Spinal cord (tissue), 10 donors: ENCODE measurements around the gene EQTN. TPM values are rescaled to one million over a fixed set of nuclear protein-coding genes. Genes with fewer than 3 reads are reported as not detected.

Source experiments
- DNase-seq, 6 donors: peaks; one replicate each; pipeline versions ENCODE4 v3.0.0 to v3.0.0-alpha.2; 2013 to 2015; ENCODE audit warnings: low spot score in 6 of 6, low read depth in 4 of 6
- H3K27ac ChIP-seq: one replicate; pipeline ENCODE4 v1.5.1; 2013; ENCODE audit warnings: low read depth, low read length, control low read depth
- H3K27me3 ChIP-seq: one replicate; pipeline ENCODE4 v1.6.1; 2013; ENCODE audit warnings: low read length; ENCODE audit not compliant: control insufficient read depth, insufficient read depth
- H3K36me3 ChIP-seq: one replicate; pipeline ENCODE4 v1.6.1; 2013; ENCODE audit warnings: low read length; ENCODE audit not compliant: control insufficient read depth, insufficient read depth
- H3K4me1 ChIP-seq: one replicate; pipeline ENCODE4 v1.6.1; 2013; ENCODE audit warnings: low read length; ENCODE audit not compliant: control insufficient read depth, insufficient read depth
- H3K4me3 ChIP-seq: one replicate; pipeline ENCODE4 v1.5.1; 2013; ENCODE audit warnings: low read depth, low read length, control low read depth
- H3K9me3 ChIP-seq: one replicate; pipeline ENCODE4 v1.6.1; 2013; ENCODE audit warnings: low read length; ENCODE audit not compliant: control insufficient read depth, insufficient read depth
- WGBS: methylation state at CpG from one replicate; pipeline ENCODE4 v1.1.5; 2013; ENCODE audit warnings: missing lambda C conversion rate; ENCODE audit not compliant: insufficient coverage; 5-methylcytosine and 5-hydroxymethylcytosine counted together
- long read RNA-seq, 4 donors: transcript quantifications; one replicate each; lab custom pipeline, GENCODE V29; 2026
- polyA plus RNA-seq, 2 donors: library from polyadenylated mRNA; unstranded; fragments of 120-200 nt; gene quantifications; one replicate each; pipeline ENCODE4 v1.2.1, GENCODE V29; 2013; ENCODE audit not compliant: insufficient read length in 2 of 2
- total RNA-seq, 2 donors: library from RNA; depleted of rRNA in 1 of 2; stranded (reverse); fragments of 120-200 nt in 1 of 2; fragments of >200 nt in 1 of 2; gene quantifications; one replicate each; pipeline versions ENCODE4 v1.2.3 to v1.2.4, GENCODE V29; 2013 to 2014
- donor health status: healthy.

The EQTN gene
- total RNA-seq (1 to 10 TPM in 1 of 2 donors, under 1 TPM in 1; 0.61 to 1.9 TPM), polyA plus RNA-seq (under 1 TPM; 0.25 to 0.33 TPM)
- long read RNA-seq, donor 1, result 0 reads
- long read RNA-seq, donor 2, result 0 reads
- long read RNA-seq, donor 3, result 0 reads
- long read RNA-seq, donor 4, result 0 reads

DNA sequence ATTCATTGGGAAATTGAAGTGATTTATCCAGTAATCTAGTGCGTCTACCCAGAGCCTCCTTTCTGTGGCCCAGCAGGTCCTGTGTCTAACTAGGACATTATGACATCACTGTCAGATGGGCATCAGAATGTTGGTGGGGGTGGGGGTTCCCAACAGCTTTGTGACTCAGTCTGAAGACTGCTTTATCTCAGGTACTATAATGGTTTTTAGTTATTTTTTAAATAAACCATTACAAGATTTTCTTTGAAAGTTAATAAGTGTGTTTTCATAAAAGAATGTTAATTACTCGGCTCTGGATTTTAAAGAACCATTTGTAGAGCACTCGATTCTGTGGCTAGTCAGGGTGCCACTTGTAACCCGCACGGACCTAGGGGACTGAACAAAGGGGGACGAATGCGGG lies at the start of gene EQTN:
Gene EQTN (minus strand): TSS at position 101 of the 400 bp plus-strand sequence. CDS start 95 bp downstream, at position 6.
- H3K27ac ChIP-seq, result no peak within 1 kb of the TSS
- H3K9me3 ChIP-seq, result no peaks in the 10 kb centered on the region
- H3K36me3 ChIP-seq, result no peaks in the 10 kb centered on the region
- WGBS, result 82% methylated on average over 7 of the region's 7 CpGs
- DNase-seq, result no peak
- no peaks in the 10 kb centered on the region for H3K4me1 ChIP-seq
- no peaks in the 10 kb centered on the region for H3K27me3 ChIP-seq
- no peak within 1 kb of the TSS for H3K4me3 ChIP-seq

DNA sequence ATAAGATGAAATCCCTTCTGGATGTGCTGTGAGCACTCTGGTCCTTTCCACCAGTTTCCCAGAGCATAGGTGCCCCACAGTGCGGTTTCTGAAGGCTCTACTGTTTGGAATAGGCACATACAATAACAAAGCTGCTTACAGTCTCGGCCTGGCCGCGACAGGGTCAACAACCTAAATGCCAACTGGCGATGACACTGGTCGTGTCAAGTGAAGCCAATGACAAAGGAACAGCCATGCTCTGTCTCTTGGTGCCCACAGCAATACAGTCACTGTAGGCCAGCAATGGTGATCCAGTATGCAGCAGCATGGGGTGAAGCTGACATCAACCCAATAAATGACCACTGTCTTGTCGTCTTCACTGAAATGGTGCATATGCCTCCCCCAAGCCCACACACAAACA lies 47.8 kb upstream of the EQTN start:
- H3K4me1 ChIP-seq, result peaks cover 10% of the 10 kb centered on the region
- peaks cover 3% of the 10 kb centered on the region for H3K9me3 ChIP-seq
- H3K36me3 ChIP-seq, result no peaks in the 10 kb centered on the region
- H3K4me3 ChIP-seq, result no peak overlapping the region
- no peaks in the 10 kb centered on the region for H3K27me3 ChIP-seq
- H3K27ac ChIP-seq, result no peak overlapping the region
- WGBS, result 92% methylated on average over 6 of the region's 7 CpGs
- DNase-seq, result no peak

GRCh38 chr9:27341545-27342294 lies 44.8 kb upstream of the EQTN start:
- no peaks in the 10 kb centered on the region for H3K27me3 ChIP-seq
- H3K4me3 ChIP-seq, result no peak overlapping the region
- peak overlapping the region; percentile 33 for H3K27ac ChIP-seq
- no peaks in the 10 kb centered on the region for H3K36me3 ChIP-seq
- WGBS, result 77% methylated on average over 7 of the region's 9 CpGs
- no peak for DNase-seq
- peaks cover 31% of the 10 kb centered on the region for H3K4me1 ChIP-seq
- H3K9me3 ChIP-seq, result peaks cover 3% of the 10 kb centered on the region

DNA sequence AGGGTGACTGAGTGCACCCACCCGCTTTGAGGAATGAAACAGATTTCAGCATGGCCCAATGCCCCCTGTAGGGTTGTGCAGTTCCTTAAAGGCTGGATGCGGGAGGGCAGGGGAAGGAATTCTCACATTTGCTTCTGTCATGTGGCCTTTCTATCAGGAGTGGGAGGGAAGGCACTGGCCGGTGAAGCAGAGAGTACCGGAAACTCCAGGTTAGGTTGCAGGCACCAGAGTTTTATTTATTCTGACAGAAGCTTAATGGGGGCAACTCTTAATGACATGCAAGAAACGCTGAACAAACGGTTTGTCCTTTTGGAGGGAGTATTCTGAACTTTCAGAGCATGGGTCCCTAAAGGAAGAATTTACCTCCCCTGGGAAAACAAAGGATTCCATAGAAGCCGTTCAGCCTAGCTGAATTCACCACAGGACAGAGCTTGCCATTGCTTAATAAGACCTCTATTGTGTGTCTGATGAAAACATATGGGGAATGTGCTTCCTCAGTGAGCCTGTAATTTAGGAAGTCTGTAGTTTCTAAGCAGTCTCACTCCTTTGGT lies 44.1 kb upstream of the EQTN start:
- peak in 1 of 6 donors; percentile 65 for DNase-seq
- WGBS, result 22% methylated on average over 6 of the region's 7 CpGs
- H3K27ac ChIP-seq, result peak overlapping the region; percentile 33
- no peak overlapping the region for H3K4me3 ChIP-seq
- peaks cover 31% of the 10 kb centered on the region for H3K4me1 ChIP-seq
- no peaks in the 10 kb centered on the region for H3K27me3 ChIP-seq
- H3K36me3 ChIP-seq, result no peaks in the 10 kb centered on the region
- H3K9me3 ChIP-seq, result peaks cover 3% of the 10 kb centered on the region

DNA sequence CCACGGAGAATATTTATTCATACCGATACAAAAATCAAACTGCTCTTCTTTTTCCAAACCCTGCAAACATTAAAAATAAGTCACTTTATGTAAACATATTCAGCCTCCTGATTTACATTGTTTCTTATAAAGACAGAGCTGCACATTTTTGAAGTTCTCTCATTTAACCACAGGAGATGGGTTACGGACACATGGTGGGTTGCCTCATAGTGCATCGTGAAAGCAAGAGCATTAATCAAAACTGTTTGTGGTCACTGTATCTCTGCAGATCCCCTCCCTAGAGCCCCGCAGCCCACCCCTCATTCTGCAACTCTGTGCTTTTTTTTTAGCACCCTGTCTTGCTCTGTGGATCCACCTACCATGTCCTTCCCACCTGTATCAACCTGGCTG lies 43.3 kb upstream of the EQTN start:
- no peak for DNase-seq
- 63% methylated on average over 5 of the region's 5 CpGs for whole genome bisulfite sequencing
- Histone ChIP-seq H3K4me3 (no peak overlapping the region), H3K4me1 (peaks cover 31% of the 10 kb centered on the region), H3K27ac (no peak overlapping the region), H3K9me3 (peaks cover 3% of the 10 kb centered on the region), H3K27me3 (no peaks in the 10 kb centered on the region), H3K36me3 (no peaks in the 10 kb centered on the region)

DNA sequence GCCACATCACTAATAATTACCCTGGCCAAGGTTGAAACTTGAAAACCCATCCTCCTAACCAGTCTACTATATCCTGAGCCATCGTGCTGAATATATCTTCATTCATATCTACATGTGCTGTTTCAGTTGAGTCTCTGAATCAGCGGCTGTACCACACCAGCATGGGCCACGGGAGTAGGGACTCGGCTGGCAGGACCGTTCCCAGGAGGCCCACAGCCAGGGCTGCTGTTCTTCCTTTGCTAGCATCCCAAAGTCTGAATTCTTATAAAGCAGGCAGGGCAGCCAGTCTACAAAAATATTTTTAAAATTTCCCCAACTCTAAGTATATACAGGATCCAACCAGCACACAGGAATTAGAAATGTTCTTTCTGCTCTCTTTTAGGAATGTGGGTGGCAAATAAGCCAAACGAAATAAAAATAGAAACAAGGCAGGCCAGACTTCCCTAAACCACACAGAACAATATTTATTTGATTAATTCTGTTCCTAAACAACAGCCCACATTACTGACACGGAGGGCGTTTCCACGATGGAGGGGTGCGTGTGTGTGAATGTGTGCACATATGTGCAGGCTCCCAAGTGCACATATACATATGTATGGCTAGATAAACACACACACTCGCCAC lies 42.8 kb upstream of the EQTN start:
- WGBS, result 86% methylated on average over 6 of the region's 11 CpGs
- no peak for DNase-seq
- H3K4me3 ChIP-seq, result no peak overlapping the region
- no peaks in the 10 kb centered on the region for H3K27me3 ChIP-seq
- H3K27ac ChIP-seq, result peak overlapping the region; percentile 33
- peaks cover 3% of the 10 kb centered on the region for H3K9me3 ChIP-seq
- H3K4me1 ChIP-seq, result peaks cover 31% of the 10 kb centered on the region
- no peaks in the 10 kb centered on the region for H3K36me3 ChIP-seq

DNA sequence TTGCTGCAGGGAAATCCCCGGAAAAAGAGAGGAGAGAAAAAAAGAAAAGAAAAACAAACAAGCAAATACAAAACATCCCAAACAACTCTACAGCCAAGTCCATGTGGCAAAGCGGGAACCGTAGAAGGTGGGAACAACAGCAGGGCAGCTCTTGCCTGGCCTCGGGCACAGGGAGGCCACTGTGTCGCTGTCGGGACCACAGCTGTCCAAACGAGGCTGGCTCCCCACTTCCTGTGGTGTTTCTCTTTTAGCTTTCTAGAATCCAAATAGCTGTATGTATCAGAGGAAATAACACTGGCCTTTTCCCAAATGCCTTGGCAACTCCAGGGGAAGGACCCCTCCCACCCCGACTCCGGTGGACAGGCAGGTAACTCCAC lies 41.6 kb upstream of the EQTN start:
- peak in 1 of 6 donors; percentile 46 for DNase-seq
- Histone ChIP-seq H3K4me3 (no peak overlapping the region), H3K36me3 (no peaks in the 10 kb centered on the region), H3K4me1 (peaks cover 31% of the 10 kb centered on the region), H3K9me3 (peaks cover 3% of the 10 kb centered on the region), H3K27me3 (no peaks in the 10 kb centered on the region), H3K27ac (peak overlapping the region; percentile 64)
- WGBS, result 40% methylated on average over 1 of the region's 9 CpGs

DNA sequence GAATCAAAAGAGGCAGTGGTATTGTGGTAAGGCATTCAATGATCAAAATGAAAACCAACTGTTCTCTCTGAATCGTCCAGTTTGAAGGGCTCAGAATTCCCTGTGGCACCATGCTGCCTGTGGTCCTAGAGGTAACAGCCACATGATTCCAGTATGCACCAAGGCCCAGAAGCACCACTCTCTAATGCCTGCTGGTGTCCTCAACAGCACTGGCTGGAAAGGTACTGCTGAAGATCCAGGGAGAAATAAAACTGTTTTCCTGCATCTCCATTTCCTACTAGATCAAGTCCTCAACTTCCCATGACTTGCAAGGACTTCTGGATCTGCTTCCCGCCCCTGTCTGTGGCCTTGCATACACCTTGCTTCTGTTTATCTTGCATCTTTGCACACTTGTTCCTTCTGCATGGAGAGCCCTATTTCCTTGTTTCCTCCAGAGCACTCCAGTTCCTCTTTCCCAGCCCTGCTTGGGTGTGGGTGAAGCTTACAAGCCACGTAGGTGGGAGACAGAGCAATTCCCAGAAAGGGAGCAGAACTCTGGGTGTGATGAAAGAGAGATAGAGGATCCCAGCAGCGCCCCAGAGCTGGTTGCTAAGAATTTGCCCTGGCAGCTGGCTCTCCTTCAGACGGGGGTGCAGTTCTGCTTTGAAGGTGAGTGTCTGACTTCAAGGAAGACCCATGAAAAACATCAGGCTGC lies 41.0 kb upstream of the EQTN start:
- Histone ChIP-seq H3K36me3 (no peaks in the 10 kb centered on the region), H3K9me3 (peaks cover 3% of the 10 kb centered on the region), H3K4me1 (peaks cover 31% of the 10 kb centered on the region), H3K4me3 (no peak overlapping the region), H3K27me3 (no peaks in the 10 kb centered on the region), H3K27ac (no peak overlapping the region)
- 55% methylated on average over 5 of the region's 5 CpGs for WGBS
- no peak for DNase-seq

DNA sequence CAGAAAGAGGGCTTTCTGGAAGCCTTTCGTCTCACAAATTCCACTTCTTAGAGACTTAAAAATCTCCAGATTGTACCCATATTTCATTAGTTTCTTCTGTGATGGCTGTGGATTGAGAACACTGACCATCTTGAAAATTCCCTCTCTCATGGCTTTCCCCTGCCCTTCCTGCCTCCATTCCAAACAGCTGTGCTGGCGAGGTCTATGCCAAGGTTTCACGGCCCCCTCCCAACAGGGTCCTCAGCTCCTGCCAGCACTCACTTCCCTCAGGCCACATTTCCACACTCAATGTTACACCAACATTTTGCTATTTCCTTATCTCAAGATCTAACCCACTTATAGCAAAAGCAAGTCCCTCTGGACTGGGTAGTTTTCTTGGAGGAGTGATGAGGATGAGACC lies 40.3 kb upstream of the EQTN start:
- WGBS, result 66% methylated on average over 2 of the region's 3 CpGs
- Histone ChIP-seq H3K27me3 (no peaks in the 10 kb centered on the region), H3K36me3 (no peaks in the 10 kb centered on the region), H3K27ac (no peak overlapping the region), H3K4me3 (no peak overlapping the region), H3K9me3 (peaks cover 3% of the 10 kb centered on the region), H3K4me1 (peaks cover 31% of the 10 kb centered on the region)
- DNase-seq, result no peak
